D721Med (cell line): ENCODE data around the gene KHSRP.

Source experiments
- DNase-seq: peaks from one replicate; pipeline ENCODE4 v3.0.0; 2011; ENCODE audit warnings: low spot score; ENCODE audit not compliant: insufficient read length
- FAIRE-seq: peaks from 2 replicates; lab custom pipeline; 2011; peaks lifted over from hg19 to GRCh38; lab: Jason Lieb, UNC
- TF ChIP-seq, protein P1 (sequence below): IDR thresholded peaks from 2 replicates; pipeline ENCODE4 v1.5.1; 2012; ENCODE audit warnings: mild to moderate bottlenecking, control low read depth; ENCODE audit not compliant: insufficient read depth; ENCODE audit errors: missing control alignments

KHSRP gene

DNA sequence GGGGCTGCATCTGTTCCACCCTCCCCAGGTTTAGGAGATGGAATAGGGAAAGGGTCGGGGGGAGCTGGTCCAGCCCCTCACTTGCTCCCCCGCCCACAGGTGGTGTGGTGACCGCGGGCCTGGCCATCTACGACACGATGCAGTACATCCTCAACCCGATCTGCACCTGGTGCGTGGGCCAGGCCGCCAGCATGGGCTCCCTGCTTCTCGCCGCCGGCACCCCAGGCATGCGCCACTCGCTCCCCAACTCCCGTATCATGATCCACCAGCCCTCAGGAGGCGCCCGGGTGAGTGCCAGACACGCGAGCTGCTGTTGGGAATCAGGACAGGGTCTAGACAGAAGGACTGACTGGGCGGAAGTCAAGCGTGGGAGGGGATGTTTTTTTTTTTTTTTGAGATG lies 60.3 kb downstream of the KHSRP start:
- FAIRE-seq (no peak), DNase-seq (no peak)
- TF ChIP-seq, protein P1, sequence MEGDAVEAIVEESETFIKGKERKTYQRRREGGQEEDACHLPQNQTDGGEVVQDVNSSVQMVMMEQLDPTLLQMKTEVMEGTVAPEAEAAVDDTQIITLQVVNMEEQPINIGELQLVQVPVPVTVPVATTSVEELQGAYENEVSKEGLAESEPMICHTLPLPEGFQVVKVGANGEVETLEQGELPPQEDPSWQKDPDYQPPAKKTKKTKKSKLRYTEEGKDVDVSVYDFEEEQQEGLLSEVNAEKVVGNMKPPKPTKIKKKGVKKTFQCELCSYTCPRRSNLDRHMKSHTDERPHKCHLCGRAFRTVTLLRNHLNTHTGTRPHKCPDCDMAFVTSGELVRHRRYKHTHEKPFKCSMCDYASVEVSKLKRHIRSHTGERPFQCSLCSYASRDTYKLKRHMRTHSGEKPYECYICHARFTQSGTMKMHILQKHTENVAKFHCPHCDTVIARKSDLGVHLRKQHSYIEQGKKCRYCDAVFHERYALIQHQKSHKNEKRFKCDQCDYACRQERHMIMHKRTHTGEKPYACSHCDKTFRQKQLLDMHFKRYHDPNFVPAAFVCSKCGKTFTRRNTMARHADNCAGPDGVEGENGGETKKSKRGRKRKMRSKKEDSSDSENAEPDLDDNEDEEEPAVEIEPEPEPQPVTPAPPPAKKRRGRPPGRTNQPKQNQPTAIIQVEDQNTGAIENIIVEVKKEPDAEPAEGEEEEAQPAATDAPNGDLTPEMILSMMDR, result no peak
